ENCODE results near the gene AP4E1. TPM values are rescaled to one million over a fixed set of nuclear protein-coding genes. Genes with fewer than 3 reads are reported as not detected.
"Not testable (repeated sequence)": the region's sequence is repeated elsewhere in the genome, so short reads cannot be mapped to it uniquely, and the experiment has no call there.

The AP4E1 gene
- total RNA-seq, 1 donor from 2014 or later, result 15.8 TPM

DNA sequence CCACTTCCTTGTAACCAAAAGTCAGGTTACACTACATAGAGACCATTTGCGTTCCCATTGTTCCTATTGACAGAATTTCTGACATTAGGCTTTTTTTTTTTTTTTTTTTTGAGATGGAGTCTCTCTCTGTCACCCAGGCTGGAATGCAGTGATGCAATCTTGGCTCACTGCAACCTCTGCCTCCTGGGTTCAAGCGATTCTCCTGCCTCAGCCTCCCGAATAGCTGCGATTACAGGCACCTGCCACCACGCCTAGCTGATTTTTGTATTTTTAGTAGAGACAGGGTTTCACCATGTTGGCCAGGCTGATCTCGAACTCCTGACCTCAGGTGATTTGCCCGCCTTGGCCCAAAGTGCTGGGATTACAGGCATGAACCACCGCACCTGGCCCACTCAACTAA, 7.1 kb upstream of the AP4E1 start:
- peaks cover 11% of the 10 kb centered on the region for H3K27me3 Mint-ChIP-seq (ENCODE audit: insufficient read depth)
- intact Hi-C loops (cut with micrococcal nuclease), result loop anchor here (10.0 kb wide), 1 partner anchor 833 kb away; the partner anchor contains the start of gene LYSMD2
- not testable (repeated sequence) for H3K4me3 Mint-ChIP-seq; H3K27ac Mint-ChIP-seq; H3K4me1 Mint-ChIP-seq (ENCODE audit: low read depth); H3K9me3 Mint-ChIP-seq; H3K36me3 Mint-ChIP-seq (ENCODE audit: low read depth); DNase-seq (ENCODE audit: low spot score)

- Mint-ChIP-seq H3K9me3 (no peaks in the 10 kb centered on the region), H3K27ac (no peak overlapping the region), H3K4me1 (ENCODE audit: low read depth) (peaks cover 9% of the 10 kb centered on the region), H3K4me3 (no peak overlapping the region), H3K36me3 (ENCODE audit: low read depth) (peaks cover 1% of the 10 kb centered on the region), H3K27me3 (ENCODE audit: insufficient read depth) (peaks cover 10% of the 10 kb centered on the region)
- DNase-seq (ENCODE audit: low spot score), result no peak
- intact Hi-C loops (cut with micrococcal nuclease), result loop anchor here (10.0 kb wide), 1 partner anchor 831 kb away; the partner anchor contains the start of gene LYSMD2
These were observed 4.3 kb upstream of the AP4E1 start for GRCh38 chr15:50904211-50904610.

GRCh38 chr15:50905055-50905454, 3.4 kb upstream of the AP4E1 start:
- Mint-ChIP-seq H3K27ac (no peak overlapping the region), H3K27me3 (ENCODE audit: insufficient read depth) (peaks cover 10% of the 10 kb centered on the region), H3K4me3 (no peak overlapping the region), H3K4me1 (ENCODE audit: low read depth) (peaks cover 11% of the 10 kb centered on the region), H3K9me3 (no peaks in the 10 kb centered on the region), H3K36me3 (ENCODE audit: low read depth) (peaks cover 1% of the 10 kb centered on the region)
- intact Hi-C loops (cut with micrococcal nuclease), result loop anchor here (5.0 to 10.0 kb wide), 5 partner anchors 658 to 1748 kb away; partner anchors contain the start of genes COPS2, DTWD1, FAM227B and LYSMD2
- no peak for DNase-seq (ENCODE audit: low spot score)

DNA sequence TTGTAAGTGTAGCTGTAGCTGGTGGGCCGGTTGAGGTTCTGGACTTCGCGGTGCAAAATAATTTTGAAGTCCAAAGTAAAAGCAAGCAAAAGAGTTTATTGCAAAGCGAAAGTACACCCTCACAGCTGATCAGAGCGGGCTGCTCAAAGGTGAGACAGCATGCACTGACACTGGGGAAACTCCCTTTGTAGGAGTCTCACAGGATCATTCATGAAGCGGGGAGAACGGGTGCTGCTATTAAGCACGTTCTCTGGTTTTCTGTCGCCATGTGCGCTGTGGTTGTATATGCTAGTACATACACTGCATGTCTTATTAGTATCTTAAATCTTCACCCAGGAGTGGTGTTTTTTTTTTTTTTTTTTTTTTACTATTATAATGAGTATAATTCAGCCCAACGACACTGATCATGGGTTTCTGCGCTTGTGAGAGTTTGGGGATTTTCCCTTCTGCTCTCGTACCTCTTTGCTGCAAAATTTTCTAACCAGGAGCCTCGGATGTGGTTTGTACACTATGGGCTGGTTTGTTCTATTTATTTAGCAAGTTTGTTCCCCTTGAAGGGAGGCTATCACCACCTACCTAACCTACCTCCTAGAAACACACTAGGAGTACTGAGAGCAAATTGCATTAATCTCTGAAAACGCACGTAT, 1.4 kb upstream of the AP4E1 start:
- H3K4me1 Mint-ChIP-seq (ENCODE audit: low read depth), result peaks cover 11% of the 10 kb centered on the region
- intact Hi-C loops (cut with micrococcal nuclease), result loop anchor here (1.0 to 10.0 kb wide), 16 partner anchors 22 to 1750 kb away; partner anchors contain the start of genes COPS2, DTWD1, FAM227B and LYSMD2
- H3K4me3 Mint-ChIP-seq, result peak overlapping the region; percentile 96
- H3K36me3 Mint-ChIP-seq (ENCODE audit: low read depth), result peaks cover 7% of the 10 kb centered on the region
- no peaks in the 10 kb centered on the region for H3K9me3 Mint-ChIP-seq
- peak overlapping the region; percentile 98 for H3K27ac Mint-ChIP-seq
- peak; percentile 76 for DNase-seq (ENCODE audit: low spot score)
- peaks cover 7% of the 10 kb centered on the region for H3K27me3 Mint-ChIP-seq (ENCODE audit: insufficient read depth)

DNA sequence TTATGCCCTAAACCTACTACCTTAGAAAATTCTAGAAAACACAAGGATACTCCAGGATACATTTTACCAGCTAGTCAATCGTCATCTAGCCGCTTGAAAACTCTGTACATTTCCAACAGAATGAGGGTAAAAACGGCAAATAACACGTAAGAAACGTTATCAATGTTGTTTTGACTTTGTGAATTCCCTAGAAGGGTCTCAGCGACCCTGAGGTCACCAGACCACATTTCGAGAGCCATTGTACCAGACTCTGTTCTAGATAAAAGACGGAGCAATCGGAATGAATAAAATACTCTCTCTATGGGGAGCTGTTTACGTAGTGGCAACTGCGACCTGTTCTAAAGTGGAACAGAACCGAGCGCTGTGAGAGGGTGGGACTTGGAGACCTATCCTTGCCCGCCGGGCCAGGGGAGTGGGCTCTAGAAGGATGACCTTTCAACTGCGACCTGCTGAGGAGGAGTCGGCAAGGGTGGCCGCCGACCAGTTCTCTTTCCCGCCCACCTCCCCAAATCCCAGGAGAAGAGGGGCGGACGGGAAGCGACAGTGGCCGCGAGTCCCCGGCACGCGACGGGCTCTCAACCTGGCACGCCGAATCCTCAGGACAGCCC, 778 bp upstream of the AP4E1 start:
- Mint-ChIP-seq H3K9me3 (no peaks in the 10 kb centered on the region), H3K27me3 (ENCODE audit: insufficient read depth) (peaks cover 4% of the 10 kb centered on the region), H3K27ac (peak overlapping the region; percentile 98), H3K4me3 (peak overlapping the region; percentile 96), H3K36me3 (ENCODE audit: low read depth) (peaks cover 9% of the 10 kb centered on the region), H3K4me1 (ENCODE audit: low read depth) (peaks cover 11% of the 10 kb centered on the region)
- DNase-seq (ENCODE audit: low spot score), result peak; percentile 35
- intact Hi-C loops (cut with micrococcal nuclease), result loop anchor here (1.0 to 10.0 kb wide), 18 partner anchors 22 to 1750 kb away; partner anchors contain the start of genes COPS2, DTWD1, FAM227B and LYSMD2

- peak overlapping the region; percentile 87 for H3K27ac Mint-ChIP-seq
- peaks cover 16% of the 10 kb centered on the region for H3K36me3 Mint-ChIP-seq (ENCODE audit: low read depth)
- H3K27me3 Mint-ChIP-seq (ENCODE audit: insufficient read depth), result peaks cover 2% of the 10 kb centered on the region
- intact Hi-C loops (cut with micrococcal nuclease), result loop anchor here (5.0 to 10.0 kb wide), 5 partner anchors 662 to 1752 kb away; partner anchors contain the start of genes COPS2, DTWD1, FAM227B and LYSMD2
- no peaks in the 10 kb centered on the region for H3K9me3 Mint-ChIP-seq
- H3K4me3 Mint-ChIP-seq, result peak overlapping the region; percentile 96
- peaks cover 15% of the 10 kb centered on the region for H3K4me1 Mint-ChIP-seq (ENCODE audit: low read depth)
- DNase-seq (ENCODE audit: low spot score), result no peak
These were observed 481 bp downstream of the AP4E1 start for GRCh38 chr15:50909010-50909317.

GRCh38 chr15:50910426-50910795, 1.9 kb downstream of the AP4E1 start:
- not testable (repeated sequence) for H3K9me3 Mint-ChIP-seq

GRCh38 chr15:50911001-50911400, 2.5 kb downstream of the AP4E1 start:
- no peak for DNase-seq (ENCODE audit: low spot score)
- Mint-ChIP-seq H3K4me3 (no peak overlapping the region), H3K9me3 (no peaks in the 10 kb centered on the region), H3K27ac (no peak overlapping the region), H3K4me1 (ENCODE audit: low read depth) (peaks cover 15% of the 10 kb centered on the region), H3K27me3 (ENCODE audit: insufficient read depth) (no peaks in the 10 kb centered on the region), H3K36me3 (ENCODE audit: low read depth) (peaks cover 18% of the 10 kb centered on the region)
- intact Hi-C loops (cut with micrococcal nuclease), result no loop called here

More at GRCh38 chr15:50910426-50910795, 1.9 kb downstream of the AP4E1 start:
- H3K36me3 Mint-ChIP-seq (ENCODE audit: low read depth), result peaks cover 18% of the 10 kb centered on the region
- DNase-seq (ENCODE audit: low spot score); H3K27ac Mint-ChIP-seq; intact Hi-C loops (cut with micrococcal nuclease); H3K27me3 Mint-ChIP-seq (ENCODE audit: insufficient read depth): not testable (repeated sequence)
- peak overlapping the region; percentile 96 for H3K4me3 Mint-ChIP-seq
- peaks cover 15% of the 10 kb centered on the region for H3K4me1 Mint-ChIP-seq (ENCODE audit: low read depth)

GRCh38 chr15:50911621-50912020, 3.1 kb downstream of the AP4E1 start:
- H3K9me3 Mint-ChIP-seq, result no peaks in the 10 kb centered on the region
- intact Hi-C loops (cut with micrococcal nuclease), result no loop called here
- peaks cover 15% of the 10 kb centered on the region for H3K4me1 Mint-ChIP-seq (ENCODE audit: low read depth)
- no peak overlapping the region for H3K27ac Mint-ChIP-seq
- H3K27me3 Mint-ChIP-seq (ENCODE audit: insufficient read depth), result no peaks in the 10 kb centered on the region
- H3K36me3 Mint-ChIP-seq (ENCODE audit: low read depth), result peaks cover 21% of the 10 kb centered on the region
- H3K4me3 Mint-ChIP-seq, result no peak overlapping the region
- no peak for DNase-seq (ENCODE audit: low spot score)

DNA sequence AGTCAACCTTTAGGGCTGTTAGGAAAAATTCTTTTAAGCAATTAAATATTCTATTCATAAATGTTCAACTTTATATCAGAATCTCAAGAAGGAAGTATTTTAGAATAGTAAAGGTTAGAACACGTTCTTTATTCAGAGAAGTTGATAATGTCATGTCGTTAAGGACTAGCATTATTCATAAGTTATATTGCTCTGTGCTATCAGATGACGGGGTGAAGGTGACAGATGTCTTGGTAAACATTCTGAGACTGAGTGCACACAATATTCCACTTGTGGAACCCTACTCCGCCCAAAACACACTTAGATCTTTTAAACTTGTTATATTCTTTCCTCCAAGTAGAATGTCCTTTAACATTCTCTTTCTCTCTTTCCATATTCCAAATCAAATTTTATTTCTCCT, 7.9 kb downstream of the AP4E1 start:
- Mint-ChIP-seq H3K36me3 (ENCODE audit: low read depth) (peaks cover 33% of the 10 kb centered on the region), H3K4me1 (ENCODE audit: low read depth) (peaks cover 12% of the 10 kb centered on the region), H3K27ac (no peak overlapping the region), H3K9me3 (no peaks in the 10 kb centered on the region), H3K4me3 (no peak overlapping the region), H3K27me3 (ENCODE audit: insufficient read depth) (no peaks in the 10 kb centered on the region)
- intact Hi-C loops (cut with micrococcal nuclease), result no loop called here
- no peak for DNase-seq (ENCODE audit: low spot score)

GRCh38 chr15:50919359-50919758, 10.9 kb downstream of the AP4E1 start:
- H3K4me1 Mint-ChIP-seq (ENCODE audit: low read depth), result peaks cover 13% of the 10 kb centered on the region
- peaks cover 30% of the 10 kb centered on the region for H3K36me3 Mint-ChIP-seq (ENCODE audit: low read depth)
- H3K27me3 Mint-ChIP-seq (ENCODE audit: insufficient read depth); H3K4me3 Mint-ChIP-seq; DNase-seq (ENCODE audit: low spot score); H3K9me3 Mint-ChIP-seq; intact Hi-C loops (cut with micrococcal nuclease); H3K27ac Mint-ChIP-seq: not testable (repeated sequence)

- DNase-seq (ENCODE audit: low spot score), result no peak
- H3K27ac Mint-ChIP-seq, result no peak overlapping the region
- no peaks in the 10 kb centered on the region for H3K27me3 Mint-ChIP-seq (ENCODE audit: insufficient read depth)
- peaks cover 38% of the 10 kb centered on the region for H3K36me3 Mint-ChIP-seq (ENCODE audit: low read depth)
- H3K4me3 Mint-ChIP-seq, result no peak overlapping the region
- H3K9me3 Mint-ChIP-seq, result no peaks in the 10 kb centered on the region
- intact Hi-C loops (cut with micrococcal nuclease), result no loop called here
- H3K4me1 Mint-ChIP-seq (ENCODE audit: low read depth), result peaks cover 6% of the 10 kb centered on the region
These were observed 16.8 kb downstream of the AP4E1 start for GRCh38 chr15:50925281-50925680.

DNA sequence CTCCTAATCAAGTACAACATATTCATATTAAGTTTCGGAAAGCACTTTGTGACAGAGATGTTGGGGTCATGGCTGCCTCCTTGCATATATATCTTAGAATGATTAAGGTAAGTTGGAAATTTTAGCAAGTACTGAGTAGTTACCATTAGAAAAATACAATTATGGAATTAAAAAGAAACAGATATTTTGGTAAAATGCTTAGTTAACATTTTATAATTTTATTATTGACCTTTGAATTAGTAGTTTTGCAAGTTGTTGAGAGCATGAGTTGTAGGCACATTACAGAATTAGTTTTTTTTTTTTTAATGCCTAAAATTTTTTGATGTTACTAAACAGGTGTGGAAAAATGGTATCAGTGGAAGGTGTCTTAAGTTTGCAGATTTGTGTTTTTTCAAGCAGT, 20.6 kb downstream of the AP4E1 start:
- Mint-ChIP-seq H3K9me3 (no peaks in the 10 kb centered on the region), H3K4me3 (no peak overlapping the region), H3K36me3 (ENCODE audit: low read depth) (peaks cover 33% of the 10 kb centered on the region), H3K27ac (no peak overlapping the region), H3K4me1 (ENCODE audit: low read depth) (no peaks in the 10 kb centered on the region), H3K27me3 (ENCODE audit: insufficient read depth) (no peaks in the 10 kb centered on the region)
- DNase-seq (ENCODE audit: low spot score), result no peak
- intact Hi-C loops (cut with micrococcal nuclease), result no loop called here
